Measurements from ENCODE around the gene PTPN5. TPM values are rescaled to one million over a fixed set of nuclear protein-coding genes. Genes with fewer than 3 reads are reported as not detected.

The PTPN5 gene
- total RNA-seq, 1 donor from 2014 or later: not detected

GRCh38 chr11:18741783-18742182, 49.8 kb downstream of the PTPN5 start:
- no peak for DNase-seq (ENCODE audit: low read depth)

- DNase-seq (ENCODE audit: low read depth): no peak
These were observed 51.9 kb downstream of the PTPN5 start for GRCh38 chr11:18739685-18740084.

- no peak for DNase-seq (ENCODE audit: low read depth)
These were observed 54.0 kb downstream of the PTPN5 start for GRCh38 chr11:18737642-18738041.

- DNase-seq (ENCODE audit: low read depth): no peak
These were observed 54.9 kb downstream of the PTPN5 start for GRCh38 chr11:18736590-18737148.

GRCh38 chr11:18733202-18733601, 58.4 kb downstream of the PTPN5 start:
- no peak for DNase-seq (ENCODE audit: low read depth)

GRCh38 chr11:18731949-18732821, 59.4 kb downstream of the PTPN5 start:
- DNase-seq (ENCODE audit: low read depth): peak; percentile 27

- no peak for DNase-seq (ENCODE audit: low read depth)
These were observed 60.2 kb downstream of the PTPN5 start for GRCh38 chr11:18731441-18731840.

GRCh38 chr11:18730020-18730419, 61.6 kb downstream of the PTPN5 start:
- DNase-seq (ENCODE audit: low read depth): no peak

- DNase-seq (ENCODE audit: low read depth): no peak
These were observed 62.2 kb downstream of the PTPN5 start for GRCh38 chr11:18729426-18729825.

GRCh38 chr11:18728658-18729057, 62.9 kb downstream of the PTPN5 start:
- no peak for DNase-seq (ENCODE audit: low read depth)

GRCh38 chr11:18727479-18728236, 63.9 kb downstream of the PTPN5 start:
- peak; percentile 19 for DNase-seq (ENCODE audit: low read depth)

GRCh38 chr11:18726040-18726439, 65.6 kb downstream of the PTPN5 start, which contains the start of gene IGSF22:
Gene IGSF22 (minus strand): TSS chr11:18726188. CDS start chr11:18724236, 1,952 bp downstream.
- no peak for DNase-seq (ENCODE audit: low read depth)

GRCh38 chr11:18723991-18724390, 67.6 kb downstream of the PTPN5 start:
- DNase-seq (ENCODE audit: low read depth): no peak

- no peak for DNase-seq (ENCODE audit: low read depth)
These were observed 69.3 kb downstream of the PTPN5 start for GRCh38 chr11:18722293-18722637.

- peak; percentile 31 for DNase-seq (ENCODE audit: low read depth)
These were observed 69.9 kb downstream of the PTPN5 start for GRCh38 chr11:18721561-18722292.

- peak; percentile 41 for DNase-seq (ENCODE audit: low read depth)
These were observed 70.6 kb downstream of the PTPN5 start for GRCh38 chr11:18720808-18721560.

- DNase-seq (ENCODE audit: low read depth): no peak
These were observed 71.3 kb downstream of the PTPN5 start for GRCh38 chr11:18720091-18720807.

GRCh38 chr11:18715476-18715875, 76.1 kb downstream of the PTPN5 start:
- DNase-seq (ENCODE audit: low read depth): no peak

- no peak for DNase-seq (ENCODE audit: low read depth)
These were observed 77.2 kb downstream of the PTPN5 start for GRCh38 chr11:18714443-18714780.

GRCh38 chr11:18713646-18714442, 77.8 kb downstream of the PTPN5 start:
- DNase-seq (ENCODE audit: low read depth): no peak
